KBM-7 (cell line): ENCODE data around the gene COL28A1.

Experiments
- DNase-seq: peaks from one replicate; pipeline ENCODE4 v3.0.0-alpha.2; 2015
- in situ Hi-C: fragments of 300-500 bp; cut with MboI; formaldehyde crosslinking; loops from 2 replicates; pipeline ENCODE4 v1.14.3; 2020; ENCODE audit warnings: low sequenced_read_pairs, low pct_unique_long_range_greater_than_20kb, mixed read lengths

Gene COL28A1

GRCh38 chr7:7535691-7536090, at the start of gene COL28A1:
Gene COL28A1 (minus strand): TSS chr7:7535873. CDS start chr7:7532875, 2,998 bp downstream.
- in situ Hi-C loops, result loop anchor here (25.0 kb wide), 1 partner anchor 448 kb away; no protein-coding TSS in a partner anchor
- DNase-seq, result no peak

- DNase-seq, result no peak
- in situ Hi-C loops, result no loop called here
Observed at GRCh38 chr7:7584653-7585052, 49.0 kb upstream of the COL28A1 start.

- DNase-seq, result no peak
- in situ Hi-C loops, result no loop called here
Observed at GRCh38 chr7:7583731-7584130, 48.1 kb upstream of the COL28A1 start.

GRCh38 chr7:7582596-7582995, 46.9 kb upstream of the COL28A1 start:
- in situ Hi-C loops, result no loop called here
- no peak for DNase-seq

GRCh38 chr7:7581531-7582179, 46.0 kb upstream of the COL28A1 start:
- in situ Hi-C loops, result no loop called here
- DNase-seq, result no peak

GRCh38 chr7:7579638-7580037, 44.0 kb upstream of the COL28A1 start:
- in situ Hi-C loops, result no loop called here

GRCh38 chr7:7577888-7578287, 42.2 kb upstream of the COL28A1 start:
- peak; percentile 77 for DNase-seq
- in situ Hi-C loops, result no loop called here

More at GRCh38 chr7:7579638-7580037, 44.0 kb upstream of the COL28A1 start:
- DNase-seq, result no peak

- DNase-seq, result peak; percentile 25
- in situ Hi-C loops, result no loop called here
Observed at GRCh38 chr7:7576344-7576743, 40.7 kb upstream of the COL28A1 start.

- in situ Hi-C loops, result no loop called here
- no peak for DNase-seq
Observed at GRCh38 chr7:7573701-7574100, 38.0 kb upstream of the COL28A1 start.

GRCh38 chr7:7570584-7570983, 34.9 kb upstream of the COL28A1 start:
- in situ Hi-C loops, result no loop called here

GRCh38 chr7:7569615-7570014, 33.9 kb upstream of the COL28A1 start:
- DNase-seq, result no peak

More at GRCh38 chr7:7570584-7570983, 34.9 kb upstream of the COL28A1 start:
- no peak for DNase-seq

GRCh38 chr7:7569081-7569527, 33.4 kb upstream of the COL28A1 start:
- peak; percentile 46 for DNase-seq
- in situ Hi-C loops, result no loop called here

More at GRCh38 chr7:7569615-7570014, 33.9 kb upstream of the COL28A1 start:
- in situ Hi-C loops, result no loop called here

- no peak for DNase-seq
- in situ Hi-C loops, result no loop called here
Observed at GRCh38 chr7:7568553-7568952, 32.9 kb upstream of the COL28A1 start.

GRCh38 chr7:7567898-7568531, 32.3 kb upstream of the COL28A1 start:
- in situ Hi-C loops, result no loop called here
- no peak for DNase-seq

- peak; percentile 80 for DNase-seq
- in situ Hi-C loops, result no loop called here
Observed at GRCh38 chr7:7566651-7567611, 31.3 kb upstream of the COL28A1 start, which contains the start of gene MIOS. Gene MIOS (plus strand): TSS chr7:7566884. CDS start chr7:7572476, 5,592 bp downstream.

GRCh38 chr7:7565746-7566650, 30.3 kb upstream of the COL28A1 start:
- in situ Hi-C loops, result no loop called here
- no peak for DNase-seq

- DNase-seq, result peak; percentile 47
- in situ Hi-C loops, result no loop called here
Observed at GRCh38 chr7:7565018-7565680, 29.5 kb upstream of the COL28A1 start.

- DNase-seq, result peak; percentile 22
Observed at GRCh38 chr7:7564323-7564780, 28.7 kb upstream of the COL28A1 start.

More at GRCh38 chr7:7564323-7564780, 28.7 kb upstream of the COL28A1 start:
- in situ Hi-C loops, result no loop called here
